ENCODE results near the gene ADAM19.
A peak's percentile ranks its signal among the peaks of the same experiment; 100 is the strongest.

Gene ADAM19

GRCh38 chr5:157575381-157576020 lies at the start of gene ADAM19:
ADAM19 (minus strand) TSS chr5:157575775; CDS start chr5:157575696, 79 bp downstream.
- no peak for DNase-seq

GRCh38 chr5:157624144-157624543 lies 48.6 kb upstream of the ADAM19 start:
- DNase-seq: no peak

GRCh38 chr5:157620776-157621175 lies 45.2 kb upstream of the ADAM19 start:
- no peak for DNase-seq

GRCh38 chr5:157618191-157618765 lies 42.7 kb upstream of the ADAM19 start:
- no peak for DNase-seq

GRCh38 chr5:157616785-157617184 lies 41.2 kb upstream of the ADAM19 start:
- no peak for DNase-seq

GRCh38 chr5:157613385-157614245 lies 38.0 kb upstream of the ADAM19 start:
- no peak for DNase-seq

GRCh38 chr5:157612581-157612980 lies 37.0 kb upstream of the ADAM19 start:
- no peak for DNase-seq

GRCh38 chr5:157611571-157612476 lies 36.2 kb upstream of the ADAM19 start:
- no peak for DNase-seq

GRCh38 chr5:157610990-157611389 lies 35.4 kb upstream of the ADAM19 start:
- no peak for DNase-seq

GRCh38 chr5:157608972-157609565 lies 33.5 kb upstream of the ADAM19 start:
- DNase-seq: no peak

- DNase-seq: no peak
These were observed 32.0 kb upstream of the ADAM19 start for GRCh38 chr5:157607371-157608161.

GRCh38 chr5:157606046-157606445 lies 30.5 kb upstream of the ADAM19 start:
- no peak for DNase-seq

- DNase-seq: peak; percentile 53
These were observed 28.0 kb upstream of the ADAM19 start for GRCh38 chr5:157603333-157604190.

GRCh38 chr5:157602505-157602904 lies 26.9 kb upstream of the ADAM19 start:
- DNase-seq: no peak

GRCh38 chr5:157600252-157600651 lies 24.7 kb upstream of the ADAM19 start:
- no peak for DNase-seq

GRCh38 chr5:157599565-157599964 lies 24.0 kb upstream of the ADAM19 start:
- no peak for DNase-seq

GRCh38 chr5:157598350-157598936 lies 22.9 kb upstream of the ADAM19 start:
- DNase-seq: no peak

- DNase-seq: no peak
These were observed 21.7 kb upstream of the ADAM19 start for GRCh38 chr5:157597277-157597676.

- DNase-seq: no peak
These were observed 20.9 kb upstream of the ADAM19 start for GRCh38 chr5:157596487-157596886.
